ENCODE results near the gene HTR7.

The HTR7 gene

DNA sequence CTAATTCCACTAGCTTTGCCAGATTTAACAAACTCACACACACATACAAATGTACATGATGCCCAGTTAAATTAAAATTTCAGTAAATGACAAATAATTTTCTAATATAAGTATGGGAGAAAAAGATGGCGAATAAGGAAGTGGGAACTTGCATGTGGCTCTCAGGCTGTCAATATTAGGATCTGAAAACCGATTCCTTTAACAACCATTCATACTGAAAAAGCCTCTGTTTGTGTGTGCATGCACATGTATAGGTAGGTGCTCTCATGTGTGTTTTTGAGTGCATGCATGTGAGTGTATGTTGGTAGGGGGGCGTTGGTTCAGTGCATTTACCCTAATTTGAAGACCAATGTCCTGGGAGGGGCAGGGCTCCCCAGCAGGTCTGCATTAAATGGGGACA, 125.3 kb downstream of the HTR7 start:
- DNase-seq = no peak

DNA sequence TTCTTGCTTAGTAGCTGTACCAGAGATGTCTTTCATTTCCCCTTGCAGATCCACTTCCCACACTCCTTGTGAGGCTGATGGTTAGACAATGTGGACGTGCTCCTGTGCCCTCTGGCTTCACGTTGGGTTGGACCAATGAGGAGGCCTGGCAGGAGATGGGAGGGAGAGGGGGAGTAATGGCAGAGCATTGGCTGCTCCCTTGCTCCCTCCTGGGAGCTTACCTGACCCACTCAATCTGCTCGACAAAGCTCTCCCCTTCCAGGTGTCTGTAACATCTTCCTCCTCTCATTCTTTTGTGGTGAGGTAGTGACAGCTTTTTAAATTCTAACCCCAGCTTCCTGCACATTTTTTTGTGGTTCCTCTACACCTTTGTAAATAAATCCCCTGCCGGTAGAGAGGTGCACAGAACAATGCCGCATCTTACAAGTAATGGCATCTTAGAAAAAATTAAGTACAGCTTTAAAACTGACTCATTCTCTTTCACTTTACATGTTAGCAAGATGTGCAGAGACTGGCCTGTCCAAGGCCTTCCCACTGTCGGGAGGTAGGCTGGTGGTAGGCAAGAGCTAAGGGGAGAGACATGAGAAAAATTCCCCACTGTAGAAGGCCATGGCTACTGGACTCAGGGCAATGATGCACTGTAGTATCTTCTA, 134.3 kb downstream of the HTR7 start:
- no peak for DNase-seq

- no peak for DNase-seq
These were observed 135.0 kb downstream of the HTR7 start for GRCh38 chr10:90722832-90723231.

- no peak for DNase-seq
These were observed 139.7 kb downstream of the HTR7 start for GRCh38 chr10:90718182-90718581.

GRCh38 chr10:90712529-90712928, 145.3 kb downstream of the HTR7 start:
- no peak for DNase-seq

DNA sequence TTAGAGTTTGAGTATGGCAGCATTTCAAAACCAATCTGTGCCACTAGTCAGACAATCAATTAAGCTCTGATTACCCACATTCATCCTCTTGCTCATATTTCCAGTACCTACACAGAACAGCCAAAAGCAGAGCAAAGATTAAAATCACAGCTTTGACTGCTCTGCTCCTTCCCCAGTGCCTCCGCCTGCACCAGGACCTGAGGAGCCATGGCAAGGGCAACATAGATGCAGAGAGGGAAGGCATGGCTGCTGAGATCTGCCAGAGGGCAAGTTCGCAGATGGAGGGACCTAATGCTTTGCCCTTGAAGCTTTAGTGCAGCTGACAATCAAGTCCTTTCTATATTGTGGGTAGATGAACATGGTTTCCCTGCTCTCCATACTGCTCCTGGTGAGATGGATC, 148.1 kb downstream of the HTR7 start:
- DNase-seq = no peak

GRCh38 chr10:90707657-90708056, 150.2 kb downstream of the HTR7 start:
- no peak for DNase-seq

- no peak for DNase-seq
These were observed 156.4 kb downstream of the HTR7 start for GRCh38 chr10:90701428-90701827.

DNA sequence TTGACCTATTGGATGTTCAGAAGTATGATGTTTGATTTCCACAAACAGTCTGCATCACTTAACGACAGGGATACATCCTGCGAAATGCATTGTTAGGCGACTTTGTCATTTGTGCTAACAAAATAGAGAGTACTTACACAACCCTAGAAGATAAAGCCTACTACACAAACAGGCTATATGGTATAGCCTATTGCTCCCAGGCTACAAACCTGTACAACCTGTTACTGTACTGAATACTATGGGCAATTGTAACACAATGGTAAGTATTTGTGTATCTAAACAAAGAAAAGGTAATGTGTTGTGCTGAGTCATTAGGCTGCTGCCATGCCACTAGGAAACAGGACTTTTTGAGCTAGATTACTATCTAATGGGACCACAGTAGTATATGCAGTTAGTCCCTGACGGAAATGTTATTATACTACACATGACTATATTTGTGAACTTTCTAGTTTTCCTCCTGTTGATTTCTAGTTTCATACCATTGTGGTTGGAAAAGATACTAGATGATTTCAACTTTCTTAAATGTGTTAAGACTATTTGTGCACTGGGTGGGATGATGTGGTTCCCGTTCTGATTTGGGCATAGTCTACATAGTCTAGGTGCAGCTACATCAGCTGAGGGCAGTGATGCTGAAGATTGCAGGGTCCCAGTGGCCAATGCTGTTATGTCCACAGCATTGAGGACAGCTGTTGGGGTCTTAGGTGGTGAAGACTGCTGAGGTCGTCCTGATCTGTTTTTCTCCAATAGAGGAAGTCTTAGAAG, 161.7 kb downstream of the HTR7 start:
- no peak for DNase-seq

Measured in CD4-positive, alpha-beta T cell treated with Interleukin-21 for 1 hour (primary cell).